Neural cell (in vitro differentiated cells): ENCODE results near the gene RUNX1. TPM values are rescaled to one million over a fixed set of nuclear protein-coding genes. Genes with fewer than 3 reads are reported as not detected.

Experiments used
- H2AFZ ChIP-seq: fragments of 200-600, 300-800 bp; sonication (generic), shearing (Covaris generic); 2 replicates; pipeline ENCODE4 v1.6.0; 2014; ENCODE audit warnings: low read depth, mild to moderate bottlenecking, antibody characterized with exemption, low read length, moderate library complexity
- H3F3A ChIP-seq: fragments of 200-600 bp; shearing (Covaris generic); 2 replicates; pipeline ENCODE4 v1.6.1; 2016; ENCODE audit warnings: mild to moderate bottlenecking, moderate library complexity, mixed read lengths, antibody characterized with exemption, low read length; ENCODE audit not compliant: insufficient read depth, poor library complexity, severe bottlenecking
- H3K27ac ChIP-seq: fragments of 200-600, 300-800 bp; sonication (generic), shearing (Covaris generic); 2 replicates; pipeline ENCODE4 v1.5.1; 2014; ENCODE audit warnings: mild to moderate bottlenecking, low read length, moderate library complexity
- H3K27me3 ChIP-seq: fragments of 300-800, 200-600 bp; sonication (generic), shearing (Covaris generic); 2 replicates; pipeline ENCODE4 v1.6.0; 2014; ENCODE audit warnings: mild to moderate bottlenecking, low read depth, low read length, moderate library complexity; ENCODE audit not compliant: insufficient read depth
- H3K36me3 ChIP-seq: fragments of 300-800, 200-600 bp; sonication (generic), shearing (Covaris generic); 2 replicates; pipeline ENCODE4 v1.5.1; 2014; ENCODE audit warnings: mild to moderate bottlenecking, antibody characterized with exemption, low read length, moderate library complexity; ENCODE audit not compliant: insufficient read depth
- H3K4me2 ChIP-seq: fragments of 300-800, 200-600 bp; sonication (generic), shearing (Covaris generic); 2 replicates; pipeline ENCODE4 v1.6.0; 2014; ENCODE audit warnings: mild to moderate bottlenecking, low read length
- H3K4me3 ChIP-seq: fragments of 300-800, 200-600 bp; sonication (generic), shearing (Covaris generic); 2 replicates; pipeline ENCODE4 v1.5.1; 2014; ENCODE audit warnings: mild to moderate bottlenecking, low read length, moderate library complexity
- H3K79me2 ChIP-seq: fragments of 200-600 bp; shearing (Covaris generic); replicated peaks from 2 replicates; pipeline ENCODE4 v1.6.0; 2014; ENCODE audit warnings: mild to moderate bottlenecking, low read length, moderate library complexity; ENCODE audit not compliant: insufficient read depth
- H3K9ac ChIP-seq: fragments of 300-800, 200-600 bp; sonication (generic), shearing (Covaris generic); 2 replicates; pipeline ENCODE4 v1.6.1; 2016; ENCODE audit warnings: mild to moderate bottlenecking, low read length, mixed read lengths
- H3K9me2 ChIP-seq: fragments of 200-600 bp; shearing (Covaris generic); 2 replicates; pipeline ENCODE4 v1.6.1; 2016; ENCODE audit warnings: mild to moderate bottlenecking, low read length, mixed read lengths; ENCODE audit not compliant: insufficient read depth
- H3K9me3 ChIP-seq: fragments of 200-600, 300-800 bp; sonication (generic), shearing (Covaris generic); 2 replicates; pipeline ENCODE4 v1.6.1; 2016; ENCODE audit warnings: mild to moderate bottlenecking, mixed run types, low read length, moderate library complexity, mixed read lengths
- H4K20me1 ChIP-seq: fragments of 200-600 bp; shearing (Covaris generic); 2 replicates; pipeline ENCODE4 v1.6.1; 2016; ENCODE audit warnings: mild to moderate bottlenecking, mixed run types; ENCODE audit not compliant: insufficient read depth
- EP300 ChIP-seq: fragments of 450-650 bp; conservative IDR thresholded peaks from 2 replicates; pipeline ENCODE4 v1.6.1; 2014; ENCODE audit warnings: antibody characterized with exemption, mild to moderate bottlenecking, moderate library complexity; ENCODE audit not compliant: poor library complexity, severe bottlenecking
- EZH2 ChIP-seq: fragments of 200-600, 300-800 bp; shearing (Covaris generic), sonication (generic); IDR thresholded peaks from 2 replicates; pipeline ENCODE4 v1.6.1; 2014; ENCODE audit warnings: antibody characterized with exemption, low read length, borderline replicate concordance, mild to moderate bottlenecking; ENCODE audit not compliant: insufficient read depth, poor library complexity, severe bottlenecking
- MXI1 ChIP-seq: fragments of 450-650 bp; conservative IDR thresholded peaks from 2 replicates; pipeline ENCODE4 v1.6.1; 2014; ENCODE audit warnings: antibody characterized with exemption, mild to moderate bottlenecking; ENCODE audit not compliant: poor library complexity, severe bottlenecking
- POLR2AphosphoS5 ChIP-seq: IDR thresholded peaks from 2 replicates; pipeline ENCODE4 v1.6.1; 2012
- RAD21 ChIP-seq: fragments of 450-650 bp; conservative IDR thresholded peaks from 2 replicates; pipeline ENCODE4 v1.6.1; 2014; ENCODE audit warnings: antibody characterized with exemption, mild to moderate bottlenecking, moderate library complexity
- SMC3 ChIP-seq: fragments of 450-650 bp; conservative IDR thresholded peaks from 2 replicates; pipeline ENCODE4 v1.6.1; 2014; ENCODE audit warnings: antibody characterized with exemption, mild to moderate bottlenecking, moderate library complexity; ENCODE audit not compliant: poor library complexity
- TAF1 ChIP-seq: IDR thresholded peaks from 2 replicates; pipeline ENCODE4 v1.6.1; 2012; ENCODE audit warnings: low read depth
- polyA plus RNA-seq: library from polyadenylated mRNA; depleted of rRNA; stranded (reverse); fragments of >200 nt; gene quantifications from 2 replicates; pipeline ENCODE4 v1.2.3, GENCODE V29; 2014
- TF ChIP-seq, protein P1 (sequence below): IDR thresholded peaks from 2 replicates; pipeline ENCODE4 v1.6.1; 2012; ENCODE audit warnings: borderline replicate concordance
- TF ChIP-seq, protein P2 (sequence below): fragments of 450-650 bp; IDR thresholded peaks from 2 replicates; pipeline ENCODE4 v1.5.1; 2014; ENCODE audit warnings: antibody characterized with exemption, mild to moderate bottlenecking, moderate library complexity; ENCODE audit not compliant: poor library complexity, severe bottlenecking

RUNX1 gene
- polyA plus RNA-seq, 1 donor from 2014 or later: not detected

DNA sequence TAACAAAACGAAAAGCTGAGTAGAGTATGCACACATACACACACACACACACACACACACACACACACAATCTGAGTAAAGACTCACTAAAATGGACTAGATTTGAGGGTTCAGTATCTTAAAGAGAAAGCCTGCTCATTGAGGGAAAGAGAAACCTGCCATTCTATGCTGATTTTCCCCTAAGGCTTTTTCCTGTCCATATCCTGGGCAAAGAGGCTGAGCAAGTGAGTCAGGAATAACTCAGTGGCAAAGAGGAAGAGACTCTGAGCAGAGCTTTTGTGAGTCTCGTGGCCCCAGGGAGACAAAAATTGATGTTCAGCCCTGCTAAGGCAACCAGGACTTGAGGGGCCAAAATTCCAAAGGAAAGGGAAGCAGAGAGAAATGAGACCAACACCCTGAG lies 37.3 kb upstream of the RUNX1 start:
- Histone ChIP-seq H2AFZ (no peak overlapping the region), H3K9me2 (no peaks in the 10 kb centered on the region), H3K36me3 (no peaks in the 10 kb centered on the region), H3K9ac (no peak overlapping the region), H4K20me1 (no peaks in the 10 kb centered on the region), H3K4me2 (no peak overlapping the region), H3K79me2 (no peaks in the 10 kb centered on the region), H3K9me3 (no peaks in the 10 kb centered on the region), H3K27ac (no peak overlapping the region), H3F3A (no peaks in the 10 kb centered on the region), H3K27me3 (no peaks in the 10 kb centered on the region), H3K4me3 (no peak overlapping the region)
- TF ChIP-seq TAF1 (no peak), POLR2AphosphoS5 (no peak), SMC3 (no peak), EP300 (no peak), EZH2 (no peak), RAD21 (no peak), MXI1 (no peak)
- TF ChIP-seq, protein P1, sequence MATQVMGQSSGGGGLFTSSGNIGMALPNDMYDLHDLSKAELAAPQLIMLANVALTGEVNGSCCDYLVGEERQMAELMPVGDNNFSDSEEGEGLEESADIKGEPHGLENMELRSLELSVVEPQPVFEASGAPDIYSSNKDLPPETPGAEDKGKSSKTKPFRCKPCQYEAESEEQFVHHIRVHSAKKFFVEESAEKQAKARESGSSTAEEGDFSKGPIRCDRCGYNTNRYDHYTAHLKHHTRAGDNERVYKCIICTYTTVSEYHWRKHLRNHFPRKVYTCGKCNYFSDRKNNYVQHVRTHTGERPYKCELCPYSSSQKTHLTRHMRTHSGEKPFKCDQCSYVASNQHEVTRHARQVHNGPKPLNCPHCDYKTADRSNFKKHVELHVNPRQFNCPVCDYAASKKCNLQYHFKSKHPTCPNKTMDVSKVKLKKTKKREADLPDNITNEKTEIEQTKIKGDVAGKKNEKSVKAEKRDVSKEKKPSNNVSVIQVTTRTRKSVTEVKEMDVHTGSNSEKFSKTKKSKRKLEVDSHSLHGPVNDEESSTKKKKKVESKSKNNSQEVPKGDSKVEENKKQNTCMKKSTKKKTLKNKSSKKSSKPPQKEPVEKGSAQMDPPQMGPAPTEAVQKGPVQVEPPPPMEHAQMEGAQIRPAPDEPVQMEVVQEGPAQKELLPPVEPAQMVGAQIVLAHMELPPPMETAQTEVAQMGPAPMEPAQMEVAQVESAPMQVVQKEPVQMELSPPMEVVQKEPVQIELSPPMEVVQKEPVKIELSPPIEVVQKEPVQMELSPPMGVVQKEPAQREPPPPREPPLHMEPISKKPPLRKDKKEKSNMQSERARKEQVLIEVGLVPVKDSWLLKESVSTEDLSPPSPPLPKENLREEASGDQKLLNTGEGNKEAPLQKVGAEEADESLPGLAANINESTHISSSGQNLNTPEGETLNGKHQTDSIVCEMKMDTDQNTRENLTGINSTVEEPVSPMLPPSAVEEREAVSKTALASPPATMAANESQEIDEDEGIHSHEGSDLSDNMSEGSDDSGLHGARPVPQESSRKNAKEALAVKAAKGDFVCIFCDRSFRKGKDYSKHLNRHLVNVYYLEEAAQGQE: no peak
- TF ChIP-seq, protein P2, sequence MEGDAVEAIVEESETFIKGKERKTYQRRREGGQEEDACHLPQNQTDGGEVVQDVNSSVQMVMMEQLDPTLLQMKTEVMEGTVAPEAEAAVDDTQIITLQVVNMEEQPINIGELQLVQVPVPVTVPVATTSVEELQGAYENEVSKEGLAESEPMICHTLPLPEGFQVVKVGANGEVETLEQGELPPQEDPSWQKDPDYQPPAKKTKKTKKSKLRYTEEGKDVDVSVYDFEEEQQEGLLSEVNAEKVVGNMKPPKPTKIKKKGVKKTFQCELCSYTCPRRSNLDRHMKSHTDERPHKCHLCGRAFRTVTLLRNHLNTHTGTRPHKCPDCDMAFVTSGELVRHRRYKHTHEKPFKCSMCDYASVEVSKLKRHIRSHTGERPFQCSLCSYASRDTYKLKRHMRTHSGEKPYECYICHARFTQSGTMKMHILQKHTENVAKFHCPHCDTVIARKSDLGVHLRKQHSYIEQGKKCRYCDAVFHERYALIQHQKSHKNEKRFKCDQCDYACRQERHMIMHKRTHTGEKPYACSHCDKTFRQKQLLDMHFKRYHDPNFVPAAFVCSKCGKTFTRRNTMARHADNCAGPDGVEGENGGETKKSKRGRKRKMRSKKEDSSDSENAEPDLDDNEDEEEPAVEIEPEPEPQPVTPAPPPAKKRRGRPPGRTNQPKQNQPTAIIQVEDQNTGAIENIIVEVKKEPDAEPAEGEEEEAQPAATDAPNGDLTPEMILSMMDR: no peak

DNA sequence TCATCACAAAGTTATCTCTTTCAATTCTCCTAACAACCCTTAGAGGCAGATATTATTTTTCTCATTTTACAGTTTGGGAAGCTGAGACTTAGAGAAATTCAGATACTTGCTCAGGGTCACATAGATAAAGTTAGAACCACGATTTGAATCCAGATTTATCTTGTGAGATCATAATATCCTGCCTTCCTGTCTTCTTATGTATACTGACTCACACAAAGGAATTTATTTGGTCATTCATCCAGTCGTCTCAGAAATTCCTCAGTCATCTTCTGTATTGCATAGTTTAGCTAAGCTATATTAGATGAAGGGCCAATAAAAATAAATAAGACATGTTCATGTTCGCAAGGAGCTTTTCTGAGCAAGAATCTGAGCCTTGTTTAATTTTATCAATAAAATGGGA lies 35.8 kb upstream of the RUNX1 start:
- Histone ChIP-seq H3K27me3 (no peaks in the 10 kb centered on the region), H4K20me1 (no peaks in the 10 kb centered on the region), H3K36me3 (no peaks in the 10 kb centered on the region), H3K4me2 (no peak overlapping the region), H3F3A (no peaks in the 10 kb centered on the region), H2AFZ (no peak overlapping the region), H3K79me2 (no peaks in the 10 kb centered on the region), H3K9me3 (no peaks in the 10 kb centered on the region), H3K27ac (no peak overlapping the region), H3K4me3 (no peak overlapping the region), H3K9ac (no peak overlapping the region), H3K9me2 (no peaks in the 10 kb centered on the region)
- TF ChIP-seq EP300: no peak
- TF ChIP-seq EZH2: no peak
- TF ChIP-seq POLR2AphosphoS5: no peak
- TF ChIP-seq SMC3: no peak
- TF ChIP-seq, protein P2: no peak
- no peak for TF ChIP-seq MXI1
- TF ChIP-seq, protein P1: no peak
- TF ChIP-seq RAD21: no peak
- TF ChIP-seq TAF1: no peak
